Vagina (tissue), 2 donors: ENCODE data around the gene PRPF6. TPM values are rescaled to one million over a fixed set of nuclear protein-coding genes. Genes with fewer than 3 reads are reported as not detected.

Experiments
- DNase-seq, 2 donors: peaks; one replicate each; pipeline ENCODE4 v3.0.0-alpha.2; 2017; ENCODE audit errors: extremely low spot score in 2 of 2
- H3K27ac ChIP-seq: fragments of 200-600 bp; sonication (generic); one replicate; pipeline ENCODE4 v1.5.1; 2019
- H3K27me3 ChIP-seq: fragments of 200-600 bp; sonication (generic); one replicate; pipeline ENCODE4 v1.5.1; 2019
- H3K36me3 ChIP-seq, 2 donors: fragments of 200-600 bp; sonication (generic); one replicate each; pipeline ENCODE4 v1.5.1; 2017 to 2019
- H3K4me1 ChIP-seq: fragments of 200-600 bp; sonication (generic); one replicate; pipeline ENCODE4 v1.5.1; 2019
- H3K4me3 ChIP-seq, 2 donors: fragments of 200-600 bp; sonication (generic); 1 replicate in 1 of 2; 2 replicates in 1 of 2; pipeline ENCODE4 v1.5.1; 2016 to 2019
- H3K9me3 ChIP-seq: fragments of 200-600 bp; sonication (generic); one replicate; pipeline ENCODE4 v1.5.1; 2019
- POLR2A ChIP-seq, 2 donors: fragments of 450-650 bp; IDR thresholded peaks; one replicate each; pipeline ENCODE4 v1.6.1; 2017; ENCODE audit warnings: antibody characterized with exemption in 2 of 2, mild to moderate bottlenecking in 2 of 2, moderate library complexity in 2 of 2
- POLR2AphosphoS5 ChIP-seq, 2 donors: sonication (generic); formaldehyde crosslinking; IDR thresholded peaks; one replicate each; pipeline ENCODE4 v1.9.0; 2017; ENCODE audit warnings: antibody characterized with exemption in 2 of 2, mild to moderate bottlenecking in 2 of 2, low read depth in 1 of 2; ENCODE audit not compliant: insufficient read depth in 1 of 2
- intact Hi-C: fragments of 100-400 bp; cut with DNase I; formaldehyde crosslinking; loops from one replicate; pipeline ENCODE4 v1.15.1; 2023
- microRNA counts, 2 donors: library from miRNA; unstranded; fragments of <30 nt; microRNA quantifications; one replicate each; lab custom pipeline; 2016 to 2017
- microRNA-seq: library from miRNA; unstranded; fragments of <30 nt; microRNA quantifications from one replicate; pipeline ENCODE4, GENCODE V29; 2017; ENCODE audit warnings: borderline number of aligned reads, borderline replicate concordance
- small RNA-seq: library from RNA; depleted of rRNA; stranded (forward); fragments of <200 nt; gene quantifications from one replicate; pipeline ENCODE3, GENCODE V24; 2016
- total RNA-seq: library from RNA; depleted of rRNA; stranded (reverse); fragments of >200 nt; gene quantifications from one replicate; pipeline ENCODE4 v1.2.3, GENCODE V29; 2016
- TF ChIP-seq, protein P1 (sequence below), 3 experiments: fragments of 450-650 bp in 2 of 3; fragments of 200-600 bp in 1 of 3; sonication (generic) in 1 of 3; IDR thresholded peaks; one replicate each; pipeline ENCODE4 v1.5.1; 2017 to 2019; ENCODE audit warnings: antibody characterized with exemption in 3 of 3, mild to moderate bottlenecking in 2 of 3, moderate library complexity in 2 of 3

The PRPF6 gene
- total RNA-seq, 1 donor from 2014 or later = 50.6 TPM

DNA sequence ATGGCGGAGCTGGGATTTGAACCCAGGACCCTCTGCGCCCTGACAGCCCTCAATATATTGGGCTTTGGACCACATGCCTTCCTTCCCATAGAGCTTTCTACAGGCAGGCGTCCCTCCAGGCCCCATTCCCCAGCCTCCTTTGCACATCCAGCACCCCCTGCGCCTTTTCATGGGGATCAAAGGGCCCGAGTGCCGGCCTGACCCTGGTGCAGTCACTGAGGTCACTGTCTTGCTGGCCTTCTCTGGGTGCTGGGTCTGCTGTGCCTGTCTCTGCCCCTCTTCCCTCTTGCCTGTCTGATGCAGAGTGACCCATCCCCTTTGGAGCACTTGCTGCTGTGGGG, 100.7 kb downstream of the PRPF6 start:
- Histone ChIP-seq H3K27me3 (no peaks in the 10 kb centered on the region), H3K4me1 (peaks cover 39% of the 10 kb centered on the region)
- intact Hi-C loops = no loop called here

DNA sequence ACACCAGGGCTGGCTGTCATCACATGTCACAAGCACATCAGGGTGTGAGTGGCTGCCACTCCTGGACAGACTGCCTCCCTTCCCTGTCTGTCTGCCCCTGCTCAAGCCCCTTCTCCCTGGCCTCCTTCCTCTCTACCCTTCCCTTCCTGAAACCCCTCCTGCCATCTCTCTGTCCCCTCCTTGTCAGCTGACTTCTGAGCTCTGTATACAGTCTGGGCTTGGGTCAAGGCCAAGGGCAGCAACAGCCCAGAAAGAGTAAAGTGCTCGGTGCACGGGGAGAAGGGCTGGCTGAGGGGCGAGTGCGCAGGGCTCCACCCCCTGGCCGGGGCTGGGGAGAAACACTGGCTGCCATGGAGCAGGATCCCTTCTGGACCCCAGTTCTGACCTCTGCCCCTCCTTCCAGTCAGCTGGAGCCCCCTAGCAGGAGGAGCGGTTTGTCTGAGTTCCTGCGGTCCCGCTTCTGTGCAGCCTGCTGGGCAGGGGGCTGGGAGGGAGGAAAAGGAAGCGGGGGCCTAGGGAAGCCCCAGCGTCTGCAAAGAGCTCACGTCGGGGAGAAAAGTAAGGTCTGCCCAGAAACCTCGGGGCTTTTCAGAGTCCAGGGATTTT, 101.3 kb downstream of the PRPF6 start:
- TF ChIP-seq POLR2A (IDR thresholded peaks at IDR 0.05) (no peak), POLR2AphosphoS5 (IDR thresholded peaks at IDR 0.05; ENCODE audit: insufficient read depth in 1 of 2, low read depth in 1 of 2) (no peak)
- TF ChIP-seq, protein P1, sequence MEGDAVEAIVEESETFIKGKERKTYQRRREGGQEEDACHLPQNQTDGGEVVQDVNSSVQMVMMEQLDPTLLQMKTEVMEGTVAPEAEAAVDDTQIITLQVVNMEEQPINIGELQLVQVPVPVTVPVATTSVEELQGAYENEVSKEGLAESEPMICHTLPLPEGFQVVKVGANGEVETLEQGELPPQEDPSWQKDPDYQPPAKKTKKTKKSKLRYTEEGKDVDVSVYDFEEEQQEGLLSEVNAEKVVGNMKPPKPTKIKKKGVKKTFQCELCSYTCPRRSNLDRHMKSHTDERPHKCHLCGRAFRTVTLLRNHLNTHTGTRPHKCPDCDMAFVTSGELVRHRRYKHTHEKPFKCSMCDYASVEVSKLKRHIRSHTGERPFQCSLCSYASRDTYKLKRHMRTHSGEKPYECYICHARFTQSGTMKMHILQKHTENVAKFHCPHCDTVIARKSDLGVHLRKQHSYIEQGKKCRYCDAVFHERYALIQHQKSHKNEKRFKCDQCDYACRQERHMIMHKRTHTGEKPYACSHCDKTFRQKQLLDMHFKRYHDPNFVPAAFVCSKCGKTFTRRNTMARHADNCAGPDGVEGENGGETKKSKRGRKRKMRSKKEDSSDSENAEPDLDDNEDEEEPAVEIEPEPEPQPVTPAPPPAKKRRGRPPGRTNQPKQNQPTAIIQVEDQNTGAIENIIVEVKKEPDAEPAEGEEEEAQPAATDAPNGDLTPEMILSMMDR (IDR thresholded peaks at IDR 0.05) = no peak
- H3K27ac ChIP-seq = no peak overlapping the region
- H3K4me1 ChIP-seq = peaks cover 39% of the 10 kb centered on the region
- H3K9me3 ChIP-seq = no peaks in the 10 kb centered on the region
- no peaks in the 10 kb centered on the region for H3K36me3 ChIP-seq
- intact Hi-C loops = no loop called here
- no peak for DNase-seq
- H3K4me3 ChIP-seq = no peak overlapping the region
- no peaks in the 10 kb centered on the region for H3K27me3 ChIP-seq

More for the DNA sequence above, 100.7 kb downstream of the PRPF6 start:
- Histone ChIP-seq H3K27ac (no peak overlapping the region), H3K4me3 (no peak overlapping the region), H3K36me3 (no peaks in the 10 kb centered on the region), H3K9me3 (no peaks in the 10 kb centered on the region)
- no peak for DNase-seq
- TF ChIP-seq, protein P1 (IDR thresholded peaks at IDR 0.05) = no peak
- no peak for TF ChIP-seq POLR2A (IDR thresholded peaks at IDR 0.05)
- TF ChIP-seq POLR2AphosphoS5 (IDR thresholded peaks at IDR 0.05; ENCODE audit: insufficient read depth in 1 of 2, low read depth in 1 of 2) = no peak

MicroRNAs within 50 kb of the gene (microRNA counts, 767-probe panel; counts per million panel counts)
- microRNA hsa-miR-1914-5p (lab: Ali Mortazavi, UCI) (238 to 261 counts per million in 2 donors), microRNA hsa-miR-647 (lab: Ali Mortazavi, UCI) (238 to 261 counts per million in 2 donors)

Small RNA genes within 50 kb of the gene (microRNA-seq; reads per million reads assigned to microRNA genes)
- gene MIR1914 = not detected
- gene MIR647 = not detected
- not detected for gene MIR6813

Small RNA genes within 50 kb of the gene (small RNA-seq; reads per million reads assigned to genes)
- gene AL355803.1 (not detected), gene MIR647 (not detected), gene MIR6813 (not detected)

Other genes with a start within 250 kb of the PRPF6 start
- 32.4 TPM for gene LIME1, start 244.5 kb upstream of the PRPF6 start, total RNA-seq
- 33.1 TPM for gene SLC2A4RG, start 241.4 kb upstream of the PRPF6 start, total RNA-seq
- 7.4 TPM for gene ZBTB46, start 149.9 kb upstream of the PRPF6 start, total RNA-seq
- not detected for gene ABHD16B, start 119.6 kb upstream of the PRPF6 start, total RNA-seq
- 90.1 TPM for gene TPD52L2, start 115.9 kb upstream of the PRPF6 start, total RNA-seq
- 25.8 TPM for gene DNAJC5, start 86.0 kb upstream of the PRPF6 start, total RNA-seq
- gene UCKL1, start 24.7 kb upstream of the PRPF6 start, total RNA-seq = 50.1 TPM
- 10.3 TPM for gene ZNF512B, start 11.2 kb upstream of the PRPF6 start, total RNA-seq
- gene SAMD10, start 1.5 kb upstream of the PRPF6 start, total RNA-seq = 11.8 TPM
- gene C20orf204, start 55.0 kb downstream of the PRPF6 start, total RNA-seq = 0.98 TPM
- 57.2 TPM for gene SOX18, start 68.5 kb downstream of the PRPF6 start, total RNA-seq
- gene TCEA2, start 82.1 kb downstream of the PRPF6 start, total RNA-seq = 33.1 TPM
- gene RGS19, start 98.4 kb downstream of the PRPF6 start, total RNA-seq = 20.6 TPM
- 1.5 TPM for gene OPRL1, start 99.0 kb downstream of the PRPF6 start, total RNA-seq
- gene LKAAEAR1, start 103.3 kb downstream of the PRPF6 start, total RNA-seq = not detected
- gene NPBWR2, start 126.4 kb downstream of the PRPF6 start, total RNA-seq = not detected
- gene MYT1, start 183.3 kb downstream of the PRPF6 start, total RNA-seq = not detected